GM12878 (cell line): ENCODE measurements around the gene C1orf210. TPM values are rescaled to one million over a fixed set of nuclear protein-coding genes. Genes with fewer than 3 reads are reported as not detected.

ENCODE experiments used
- ATAC-seq: fragments of 200-7000 bp; cut with Tn5 transposase; 3 replicates; pipeline ENCODE4 v1.9.1; 2020; ENCODE audit warnings: mild to moderate bottlenecking, moderate library complexity
- BruUV-seq: library from RNA; stranded (reverse); fragments of 400-500 nt; replicated peaks from 2 replicates; lab custom pipeline; 2021; lab: Mats Ljungman, UMichigan
- CTCF ChIA-PET: fragments of 300-600 bp; sonication (Branson Sonifier 250); formaldehyde crosslinking; extraction: SDS; loops from one replicate; lab custom pipeline; 2021; ENCODE audit warnings: inconsistent platforms; lab: Yijun Ruan, JAX
- POLR2A ChIA-PET: fragments of 350-600 bp; formaldehyde crosslinking; extraction: SDS; loops from one replicate; lab custom pipeline; 2021; ENCODE audit warnings: inconsistent platforms; lab: Charles Lee
- RAD21 ChIA-PET: fragments of 300-600 bp; sonication (Branson Sonifier 250); formaldehyde crosslinking; loops from one replicate; lab custom pipeline; 2023; ENCODE audit warnings: antibody characterized with exemption; ENCODE audit not compliant: unreplicated experiment; lab: Charles Lee
- SMC1A ChIA-PET: fragments of 300-600 bp; sonication (Branson Sonifier 250); formaldehyde crosslinking; loops from one replicate; lab custom pipeline; 2023; ENCODE audit not compliant: unreplicated experiment, uncharacterized antibody; lab: Charles Lee
- DNase-seq: peaks from one replicate; pipeline ENCODE4 v3.0.0-alpha.2; 2011; ENCODE audit warnings: low read depth, low spot score
- FAIRE-seq: peaks from 3 replicates; lab custom pipeline; 2011; peaks lifted over from hg19 to GRCh38; lab: Jason Lieb, UNC
- H2AFZ ChIP-seq: 2 replicates; pipeline ENCODE4 v1.6.0; 2011; ENCODE audit warnings: low read depth, low read length, control low read depth; ENCODE audit not compliant: control insufficient read depth
- H3K27ac ChIP-seq: 2 replicates; pipeline ENCODE4 v1.5.1; 2011; ENCODE audit warnings: control low read depth; ENCODE audit not compliant: control insufficient read depth, insufficient read depth
- H3K27me3 ChIP-seq, 2 experiments: replicated peaks in 1 of 2; 2 replicates each; pipeline versions ENCODE4 v1.6.0 to v1.6.1; 2011; ENCODE audit warnings: low read length in 1 of 2; ENCODE audit not compliant: control insufficient read depth in 2 of 2, insufficient read depth in 2 of 2
- H3K36me3 ChIP-seq, 2 experiments: 2 replicates each; pipeline ENCODE4 v1.5.1; 2011; ENCODE audit warnings: low read length in 1 of 2; ENCODE audit not compliant: control insufficient read depth in 2 of 2, insufficient read depth in 2 of 2
- H3K4me1 ChIP-seq: 2 replicates; pipeline ENCODE4 v1.6.1; 2011; ENCODE audit warnings: mild to moderate bottlenecking, low read length, moderate library complexity, mixed read lengths; ENCODE audit not compliant: control insufficient read depth, insufficient read depth
- H3K4me2 ChIP-seq: 2 replicates; pipeline ENCODE4 v1.6.0; 2011; ENCODE audit warnings: control low read depth; ENCODE audit not compliant: control insufficient read depth, insufficient read depth
- H3K4me3 ChIP-seq: fragments of 200-600 bp; sonication (generic); 2 replicates; pipeline ENCODE4 v1.5.1; 2016
- H3K79me2 ChIP-seq: 2 replicates; pipeline ENCODE4 v1.6.0; 2011; ENCODE audit warnings: low read length; ENCODE audit not compliant: control insufficient read depth, insufficient read depth
- H3K9ac ChIP-seq: 2 replicates; pipeline ENCODE4 v1.8.0; 2011; ENCODE audit warnings: low read length, control low read depth, mixed read lengths; ENCODE audit not compliant: control insufficient read depth, insufficient read depth
- H3K9me3 ChIP-seq: replicated peaks from 3 replicates; pipeline ENCODE4 v1.5.1; 2011; ENCODE audit warnings: mild to moderate bottlenecking, low read length; ENCODE audit not compliant: control insufficient read depth, insufficient read depth
- H4K20me1 ChIP-seq: 2 replicates; pipeline ENCODE4 v1.6.0; 2011; ENCODE audit not compliant: control insufficient read depth, insufficient read depth
- BCL11A ChIP-seq: IDR thresholded peaks from 2 replicates; pipeline ENCODE4 v1.6.1; 2011; ENCODE audit warnings: low read depth, low read length
- BCLAF1 ChIP-seq: fragments of 450-650 bp; IDR thresholded peaks from 2 replicates; pipeline ENCODE4 v1.6.1; 2017; ENCODE audit warnings: antibody characterized with exemption, mild to moderate bottlenecking, moderate library complexity
- E2F8 ChIP-seq: fragments of 450-650 bp; IDR thresholded peaks from 2 replicates; pipeline ENCODE4 v1.6.1; 2018; ENCODE audit warnings: mild to moderate bottlenecking, low read depth, moderate library complexity; ENCODE audit not compliant: partially characterized antibody
- EP300 ChIP-seq, 2 experiments: fragments of 150-350 bp in 1 of 2; IDR thresholded peaks; 2 replicates each; pipeline ENCODE4 v1.6.1; 2011 to 2012; ENCODE audit warnings: low read depth in 2 of 2, low read length in 2 of 2, borderline replicate concordance in 1 of 2, improper control_type of control experiment in 1 of 2, inconsistent platforms in 1 of 2; ENCODE audit not compliant: control insufficient read depth in 1 of 2
- FOXM1 ChIP-seq: IDR thresholded peaks from 2 replicates; pipeline ENCODE4 v1.6.1; 2012; ENCODE audit warnings: low read depth, mild to moderate bottlenecking, inconsistent platforms, low read length, moderate library complexity
- JUNB ChIP-seq: IDR thresholded peaks from 2 replicates; pipeline ENCODE4 v1.6.1; 2016; ENCODE audit warnings: antibody characterized with exemption, mild to moderate bottlenecking
- KAT2A ChIP-seq: conservative IDR thresholded peaks from 2 replicates; pipeline ENCODE4 v1.6.1; 2011; ENCODE audit warnings: low read depth, low read length; ENCODE audit not compliant: control insufficient read depth
- MEF2A ChIP-seq: IDR thresholded peaks from 2 replicates; pipeline ENCODE4 v1.6.1; 2011; ENCODE audit warnings: low read depth, mild to moderate bottlenecking, low read length, moderate library complexity; ENCODE audit not compliant: insufficient read depth
- NBN ChIP-seq: fragments of 450-650 bp; IDR thresholded peaks from 2 replicates; pipeline ENCODE4 v1.6.1; 2016
- NFYB ChIP-seq: IDR thresholded peaks from 2 replicates; pipeline ENCODE4 v1.6.1; 2011; ENCODE audit warnings: low read depth, mild to moderate bottlenecking, low read length, improper control_type of control experiment, moderate library complexity; ENCODE audit not compliant: insufficient read depth
- ZBTB11 ChIP-seq: fragments of 450-650 bp; formaldehyde crosslinking; IDR thresholded peaks from 2 replicates; pipeline ENCODE4 v1.5.0; 2022; ENCODE audit warnings: mild to moderate bottlenecking, missing genetic modification characterization
- ZBTB33 ChIP-seq: fragments of 450-650 bp; IDR thresholded peaks from 2 replicates; pipeline ENCODE4 v1.6.1; 2017; ENCODE audit warnings: mild to moderate bottlenecking
- WGBS: methylation state at CpG from one replicate; pipeline ENCODE4 v1.1.6; 2016; ENCODE audit warnings: low lambda C conversion rate; ENCODE audit not compliant: insufficient replicate concordance, insufficient coverage; ENCODE audit errors: missing lambda C conversion rate; 5-methylcytosine and 5-hydroxymethylcytosine counted together
- in situ Hi-C: fragments of 300-500 bp; cut with MboI; formaldehyde crosslinking; loops from 9 replicates; pipeline ENCODE4 v1.14.3; 2018; ENCODE audit warnings: mixed read lengths
- intact Hi-C: fragments of 100-400 bp; cut with micrococcal nuclease; formaldehyde crosslinking; loops from one replicate; pipeline ENCODE4 v1.14.2; 2022; ENCODE audit not compliant: unreplicated experiment
- polyA plus RNA-seq, 11 experiments: library from polyadenylated mRNA; depleted of rRNA in 4 of 11; unstranded in 6 of 11; stranded (reverse) in 5 of 11; fragments of >200 nt; fragmentation: Nextera tagmentation in 4 of 11; fragmentation: Illumina TruSeq in 1 of 11; extraction: Ambion mirVana in 4 of 11; extraction: Trizol in 1 of 11; gene quantifications; 1 replicate in 1 of 11; 2 replicates in 10 of 11; pipeline versions ENCODE4 v1.2.1 to v1.2.3, GENCODE V29; 2011 to 2016; ENCODE audit warnings: inconsistent platforms in 2 of 11, missing spikeins in 2 of 11, low read depth in 1 of 11
- total RNA-seq, 4 experiments: library from RNA; depleted of rRNA in 3 of 4; stranded (reverse); fragments of >200 nt in 3 of 4; fragmentation: Illumina TruSeq in 1 of 4; extraction: Trizol in 1 of 4; gene quantifications; 2 replicates each; pipeline versions ENCODE4 v1.2.1 to v1.2.3, GENCODE V29; 2013 to 2021

The C1orf210 gene
- total and polyA plus RNA-seq, 10 of the 15 experiments (the other 5 are each of a cell fraction or from before 2014, with no cell fraction given): 0.07 TPM; not detected in 9

- intact Hi-C loops: no loop called here
- CTCF ChIA-PET: interaction anchor here (0.6 kb wide), 1 partner anchor 1277 kb away, joined by 6 read pairs; no protein-coding TSS in a partner anchor
- TF ChIP-seq FOXM1 (no peak), E2F8 (no peak), KAT2A (no peak), JUNB (no peak), NBN (no peak), ZBTB33 (no peak), ZBTB11 (CRISPR knock-in tag) (no peak), BCLAF1 (no peak), EP300 (IDR thresholded peaks at IDR 0.05; ENCODE audit: borderline replicate concordance in 1 of 2, control insufficient read depth in 1 of 2, low read depth in 2 of 2, low read length in 2 of 2) (no peak), BCL11A (no peak), MEF2A (no peak), NFYB (no peak)
These were observed 32.6 kb upstream of the C1orf210 start for GRCh38 chr1:43317817-43318471.

More at GRCh38 chr1:43317817-43318471, 32.6 kb upstream of the C1orf210 start:
- WGBS: 64% methylated on average over 15 of the region's 15 CpGs
- ChIA-PET POLR2A (no interaction called here), SMC1A (interaction anchor here (0.5 kb wide), 1 partner anchor 863 kb away, joined by 3 read pairs; no protein-coding TSS in a partner anchor), RAD21 (no interaction called here)
- H3K4me2 ChIP-seq: no peak overlapping the region
- H3K4me1 ChIP-seq: no peaks in the 10 kb centered on the region
- ATAC-seq (peak; percentile 56), DNase-seq (no peak), FAIRE-seq (no peak)
- H3K36me3 ChIP-seq: no peaks in the 10 kb centered on the region
- H3K4me3 ChIP-seq: no peak overlapping the region
- no peak overlapping the region for H2AFZ ChIP-seq
- no peak overlapping the region for H3K9ac ChIP-seq
- in situ Hi-C loops: no loop called here
- no peaks in the 10 kb centered on the region for H3K79me2 ChIP-seq
- BruUV-seq: no TSS peak
- no peaks in the 10 kb centered on the region for H3K9me3 ChIP-seq
- H4K20me1 ChIP-seq: no peaks in the 10 kb centered on the region
- no peaks in the 10 kb centered on the region for H3K27me3 ChIP-seq
- no peak overlapping the region for H3K27ac ChIP-seq
